Cerebellar cortex (tissue), 1 donor: ENCODE measurements around the gene PIWIL4.

Source experiments
- DNase-seq: peaks from one replicate; pipeline ENCODE4 v3.0.0-alpha.2; 2015; ENCODE audit warnings: low spot score

The PIWIL4 gene

DNA sequence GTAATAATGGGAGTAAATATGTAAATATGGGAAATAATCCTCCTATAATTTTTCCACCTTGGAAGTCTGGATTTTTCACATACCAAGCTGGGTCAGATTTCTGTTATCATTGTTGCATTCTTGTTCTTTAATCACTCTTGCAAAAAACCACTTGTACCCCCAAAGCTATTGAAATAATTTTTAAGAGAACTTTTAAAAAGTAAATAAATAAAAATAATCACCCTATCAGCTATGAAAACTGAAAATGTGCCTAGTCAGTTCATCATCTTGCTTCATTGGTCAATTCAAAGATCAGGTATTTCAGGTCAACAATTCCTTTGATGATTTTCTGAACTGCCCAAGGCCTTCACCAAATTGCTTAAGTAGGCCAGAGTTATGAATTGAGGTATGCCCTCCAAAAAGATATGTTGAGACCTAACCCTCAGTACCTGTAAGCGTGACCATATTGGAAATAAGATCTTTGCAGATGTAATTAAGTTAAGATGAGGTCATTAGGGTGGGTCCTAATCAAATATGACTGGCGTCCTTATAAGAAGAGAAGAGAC, 95.8 kb downstream of the PIWIL4 start:
- no peak for DNase-seq

DNA sequence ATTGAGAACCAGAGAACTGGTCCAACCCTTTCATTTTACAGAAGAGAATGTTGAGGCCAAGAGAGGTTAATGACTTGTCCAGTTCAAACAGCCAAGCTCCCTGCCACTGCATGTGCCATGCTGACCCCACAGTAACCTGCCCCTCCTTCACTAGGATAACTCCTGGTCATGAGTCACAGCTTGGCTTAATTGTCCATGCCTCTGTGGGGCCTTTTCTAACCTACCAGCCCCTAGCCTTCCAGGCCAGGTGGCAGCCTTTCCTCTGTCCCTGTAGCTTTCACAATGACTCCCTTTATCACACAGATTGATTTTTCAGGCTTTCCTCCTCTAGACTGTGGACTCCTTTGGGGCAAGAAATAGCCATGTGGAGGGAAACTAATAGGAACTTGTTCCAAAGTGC, 97.2 kb downstream of the PIWIL4 start:
- no peak for DNase-seq

GRCh38 chr11:94665116-94665659, 98.0 kb downstream of the PIWIL4 start:
- DNase-seq = no peak

GRCh38 chr11:94666792-94667721, 99.9 kb downstream of the PIWIL4 start:
- no peak for DNase-seq

- no peak for DNase-seq
Observed at GRCh38 chr11:94668212-94668793, 101.1 kb downstream of the PIWIL4 start.

DNA sequence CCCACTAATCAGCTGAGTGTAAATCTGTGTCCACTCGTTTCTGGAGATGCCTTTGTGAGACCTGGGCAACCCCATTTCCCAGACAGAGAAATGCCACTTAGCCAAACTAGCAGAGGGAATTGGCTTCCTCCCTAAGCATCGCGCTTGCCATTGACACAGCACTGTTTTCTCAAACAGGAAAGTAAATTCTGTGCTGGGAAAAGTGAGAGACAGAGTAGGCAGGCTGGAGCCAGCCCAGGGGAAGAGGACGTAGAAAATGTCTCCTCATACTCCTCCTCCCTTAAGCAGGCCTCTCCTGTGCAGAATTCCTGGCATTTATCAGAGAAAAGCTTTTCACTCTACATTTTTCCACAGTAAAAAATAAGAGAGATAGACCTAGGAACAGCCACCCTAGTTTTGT, 101.9 kb downstream of the PIWIL4 start:
- DNase-seq = no peak
